Fibroblast of the aortic adventitia (primary cell): Measurements from ENCODE around the gene TPM1. TPM values are rescaled to one million over a fixed set of nuclear protein-coding genes. Genes with fewer than 3 reads are reported as not detected.

Experiments
- DNase-seq: peaks from one replicate; pipeline ENCODE4 v3.0.0-alpha.2; 2010; ENCODE audit warnings: low read depth
- H3K4me3 ChIP-seq: 2 replicates; pipeline ENCODE4 v1.5.1; 2011; ENCODE audit warnings: low read depth, mild to moderate bottlenecking, control low read depth, low read length, moderate library complexity
- CTCF ChIP-seq: IDR thresholded peaks from 2 replicates; pipeline ENCODE4 v1.5.1; 2011; ENCODE audit warnings: mild to moderate bottlenecking, low read length, control low read depth, inconsistent platforms; ENCODE audit not compliant: insufficient read depth
- total RNA-seq: library from RNA; depleted of rRNA; stranded (reverse); fragments of >200 nt; gene quantifications from 2 replicates; pipeline ENCODE4 v1.2.3, GENCODE V29; 2012; ENCODE audit warnings: low replicate concordance

Gene TPM1
- total RNA-seq, 1 donor: 261 TPM

GRCh38 chr15:63111481-63111880, 68.9 kb downstream of the TPM1 start:
- no peak for TF ChIP-seq CTCF
- H3K4me3 ChIP-seq: no peak overlapping the region
- DNase-seq: no peak

GRCh38 chr15:63112871-63113270, 70.3 kb downstream of the TPM1 start:
- DNase-seq: peak; percentile 41
- no peak for TF ChIP-seq CTCF
- no peak overlapping the region for H3K4me3 ChIP-seq

GRCh38 chr15:63114465-63114864, 71.9 kb downstream of the TPM1 start:
- TF ChIP-seq CTCF: no peak

More at GRCh38 chr15:63114465-63114864, 71.9 kb downstream of the TPM1 start:
- peak; percentile 34 for DNase-seq
- no peak overlapping the region for H3K4me3 ChIP-seq

Other genes with a start within 250 kb of the TPM1 start
- gene LACTB, start 79.1 kb downstream of the TPM1 start, total RNA-seq: 26.1 and 36.1 TPM in 2 replicates
- 92.0 and 193 TPM in 2 replicates for gene RPS27L, start 114.7 kb downstream of the TPM1 start, total RNA-seq
- gene RAB8B, start 146.9 kb downstream of the TPM1 start, total RNA-seq: 25.3 and 84.1 TPM in 2 replicates
- gene APH1B, start 234.9 kb downstream of the TPM1 start, total RNA-seq: 7.8 and 22.3 TPM in 2 replicates